Endometrium (tissue), 2 donors: ENCODE results near the gene FAM174B.

Experiments
- FAIRE-seq: peaks from 2 replicates; lab custom pipeline; 2012; peaks lifted over from hg19 to GRCh38; lab: Jason Lieb, UNC
- donor health status: control.
- donor health status: control.

FAM174B gene

DNA sequence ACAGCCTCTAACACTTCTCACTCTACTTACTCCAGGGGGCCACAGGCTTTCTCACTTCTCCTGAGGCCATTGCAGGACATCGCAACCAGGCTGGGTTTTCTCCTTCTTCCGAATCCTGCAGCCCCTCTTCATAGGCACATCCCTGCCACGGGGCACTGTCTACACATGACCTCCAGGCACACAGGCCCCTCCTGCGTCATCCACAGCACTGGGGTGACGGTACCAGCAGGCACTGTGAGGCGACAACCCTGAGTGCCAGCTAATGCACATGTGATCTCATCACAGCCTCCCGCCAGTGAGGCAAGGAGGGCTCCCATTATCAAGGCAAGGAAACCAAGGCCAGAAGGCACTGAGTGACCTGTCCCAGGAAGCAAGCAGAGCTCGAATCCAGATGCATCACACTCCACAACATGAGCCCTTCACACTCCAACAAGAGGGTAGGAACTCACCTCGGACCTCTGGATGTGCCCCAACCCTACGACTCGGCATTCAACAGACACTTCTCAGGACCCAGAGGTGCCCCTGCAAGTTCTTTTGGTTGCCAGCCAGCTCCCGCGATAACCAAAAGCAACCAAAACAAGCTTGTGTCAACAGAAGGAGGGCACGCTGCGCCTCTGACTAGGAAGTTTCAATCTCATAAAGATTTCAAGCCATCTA lies 16.7 kb downstream of the FAM174B start:
- FAIRE-seq: no peak

DNA sequence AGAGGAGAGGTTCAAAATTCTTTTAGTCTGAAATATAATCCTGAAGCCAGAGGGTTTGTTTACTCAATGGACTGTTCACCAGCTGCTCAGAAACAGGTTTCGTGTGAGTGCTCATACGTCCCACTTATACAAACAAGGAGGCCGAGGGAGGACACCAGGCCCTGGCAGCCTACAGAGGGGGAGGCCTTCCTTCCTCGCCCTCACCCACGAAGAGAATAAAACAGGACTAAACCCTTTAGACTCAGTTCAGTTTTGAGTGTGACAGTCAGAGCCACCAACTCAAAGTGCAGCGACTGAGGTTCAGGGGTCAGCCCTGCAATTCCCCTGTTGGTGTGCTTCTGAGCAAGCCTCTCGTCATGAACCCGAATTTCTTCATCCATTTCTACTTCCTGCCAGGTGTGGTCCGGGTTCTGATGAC lies 17.3 kb downstream of the FAM174B start:
- no peak for FAIRE-seq

DNA sequence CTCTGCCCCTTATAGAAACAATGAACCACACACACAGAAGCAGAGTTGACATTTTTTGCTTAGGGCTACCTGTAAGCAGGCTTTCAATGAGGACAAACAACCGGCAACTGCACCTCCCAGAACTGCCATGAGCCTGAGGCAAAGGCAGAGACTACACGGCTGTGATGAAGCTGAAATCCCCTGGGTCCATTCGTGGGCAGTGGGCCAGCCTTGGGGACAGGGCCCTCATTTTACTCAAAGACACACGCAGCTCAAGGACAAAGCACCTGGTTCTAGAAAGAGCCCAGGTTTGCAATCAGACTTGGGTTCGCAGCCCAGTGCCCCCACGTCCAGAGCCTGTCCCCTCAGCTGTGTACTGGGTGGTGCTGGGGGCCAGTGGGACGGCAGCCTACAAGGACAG lies 17.9 kb downstream of the FAM174B start:
- no peak for FAIRE-seq

DNA sequence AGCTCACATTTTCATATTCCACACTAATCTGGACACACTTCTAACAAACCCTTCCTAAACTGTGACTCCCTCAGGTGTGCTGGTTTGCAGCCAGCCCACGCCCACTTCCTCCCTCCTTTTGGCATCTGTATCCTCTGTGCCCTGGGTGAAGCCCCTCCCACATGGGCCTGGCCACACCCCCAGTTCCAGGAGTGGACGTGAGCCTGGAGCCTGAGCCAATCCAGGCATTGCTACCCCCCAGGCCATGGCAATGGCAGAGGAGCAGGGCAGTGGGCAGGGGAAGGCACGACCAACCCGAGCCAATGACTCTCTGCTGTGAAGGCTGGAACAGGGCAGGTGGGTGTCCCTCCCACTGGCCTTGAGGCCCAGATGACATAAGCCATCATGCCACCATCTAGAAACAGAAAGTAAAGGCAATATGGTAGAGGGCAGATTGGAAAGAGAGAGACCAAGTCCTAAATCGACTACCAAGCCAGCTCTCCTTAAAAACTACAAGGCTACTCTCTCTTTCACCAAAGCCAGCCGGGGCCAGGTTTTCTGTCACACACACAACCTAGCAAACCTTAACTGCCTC lies 18.6 kb downstream of the FAM174B start:
- no peak for FAIRE-seq

DNA sequence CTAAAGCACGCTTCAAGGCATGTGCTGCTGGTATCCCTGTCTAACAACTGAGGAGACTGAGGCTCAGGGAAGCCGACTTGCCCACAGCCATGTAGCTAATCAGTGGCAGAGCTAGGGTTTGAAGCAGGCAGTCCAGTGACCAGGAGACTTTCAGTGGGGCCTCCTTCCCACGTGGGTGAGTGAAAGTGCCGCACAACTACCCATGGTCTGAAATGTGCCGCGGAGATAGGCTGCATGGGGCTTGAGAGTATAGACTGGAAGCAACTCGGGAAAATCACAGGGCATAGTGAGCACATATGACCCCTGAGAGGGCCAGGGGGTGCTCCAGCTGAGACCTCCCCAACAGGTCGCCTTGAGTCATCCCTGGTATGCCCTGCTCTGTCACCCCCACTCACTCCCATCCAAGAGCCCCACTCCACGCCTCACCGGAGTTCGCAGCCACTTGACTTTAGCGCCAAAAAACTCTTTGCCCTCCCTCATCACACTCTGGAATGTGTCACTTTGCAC lies 19.1 kb downstream of the FAM174B start:
- no peak for FAIRE-seq

DNA sequence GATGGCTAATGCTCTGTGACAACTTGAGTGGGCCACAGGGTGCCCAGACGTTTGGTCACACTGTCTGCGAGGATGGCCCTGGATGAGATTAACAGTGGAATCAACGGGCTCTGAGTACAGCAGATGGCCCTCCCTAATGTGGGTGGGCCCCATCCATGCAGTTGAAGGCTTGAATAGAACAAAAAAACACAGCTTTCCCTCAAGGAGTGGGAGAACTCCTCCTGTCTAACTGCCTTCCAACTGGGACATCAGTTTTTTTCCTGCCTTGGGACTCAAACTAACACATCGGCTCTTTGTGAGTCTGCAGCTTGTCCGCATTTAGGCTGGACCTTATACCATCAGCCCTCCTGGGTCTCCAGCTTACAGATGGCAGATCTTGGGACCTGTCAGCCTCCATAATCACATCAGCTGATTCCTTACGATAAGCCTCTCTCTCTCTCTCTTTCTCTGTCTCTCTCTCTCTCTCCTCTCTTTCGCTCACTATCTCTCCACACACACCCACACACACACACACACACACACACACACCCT lies 20.8 kb downstream of the FAM174B start:
- no peak for FAIRE-seq

DNA sequence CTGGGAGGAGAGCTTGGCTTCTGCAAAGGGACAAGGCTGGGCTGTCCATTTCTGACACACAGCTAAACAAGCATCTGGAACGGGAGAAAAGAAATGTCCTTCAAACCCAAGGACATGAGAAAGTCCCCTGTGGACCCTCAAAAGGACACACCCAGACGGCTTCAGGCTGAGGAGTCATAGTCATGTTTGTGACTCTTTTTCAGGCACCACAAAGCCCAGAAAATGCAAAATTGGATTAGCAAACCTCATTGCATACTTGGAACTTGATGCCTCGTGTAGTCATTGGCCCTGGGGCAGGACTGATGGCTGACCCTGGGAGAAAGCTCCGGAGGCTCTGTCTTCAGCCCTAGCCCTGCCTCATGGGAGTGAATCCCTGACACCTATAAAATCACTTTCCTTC lies 21.5 kb downstream of the FAM174B start:
- no peak for FAIRE-seq

DNA sequence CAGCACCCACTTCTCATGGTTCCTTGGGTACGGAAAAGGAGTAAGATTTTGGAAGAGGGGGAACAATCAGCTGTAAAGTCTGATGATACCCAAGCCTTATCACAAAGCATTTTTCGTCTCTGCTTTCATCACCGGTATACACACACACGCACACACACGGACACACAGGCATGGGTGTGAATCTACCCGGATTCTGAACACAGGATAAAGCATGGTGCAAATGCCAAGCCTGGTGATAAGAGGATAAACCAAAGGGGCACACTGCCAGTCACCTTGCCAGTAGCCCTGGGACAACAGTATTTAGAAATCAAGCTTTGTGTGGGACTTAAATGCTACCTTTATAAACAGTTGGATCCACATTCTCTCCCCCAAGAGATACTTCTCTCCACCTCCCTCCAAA lies 22.2 kb downstream of the FAM174B start:
- no peak for FAIRE-seq

DNA sequence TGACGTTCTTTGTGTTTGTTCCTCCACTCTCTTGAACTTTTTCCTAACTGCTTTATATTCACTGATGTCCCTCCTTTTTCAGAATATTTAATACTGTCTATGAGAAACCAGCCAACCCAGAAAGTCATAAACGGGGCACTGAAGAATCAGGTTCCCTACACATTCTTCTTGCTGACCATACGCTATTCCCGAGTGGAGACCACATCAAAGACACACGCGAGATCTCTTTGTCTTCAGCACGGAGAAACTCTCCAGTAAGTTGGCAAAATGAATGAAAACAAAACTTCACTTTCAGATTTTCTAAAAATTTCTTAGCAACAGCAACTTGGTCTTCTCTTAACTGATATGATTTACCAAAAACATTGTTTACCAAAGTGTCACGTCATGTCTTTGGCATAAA lies 22.6 kb downstream of the FAM174B start:
- FAIRE-seq: no peak

DNA sequence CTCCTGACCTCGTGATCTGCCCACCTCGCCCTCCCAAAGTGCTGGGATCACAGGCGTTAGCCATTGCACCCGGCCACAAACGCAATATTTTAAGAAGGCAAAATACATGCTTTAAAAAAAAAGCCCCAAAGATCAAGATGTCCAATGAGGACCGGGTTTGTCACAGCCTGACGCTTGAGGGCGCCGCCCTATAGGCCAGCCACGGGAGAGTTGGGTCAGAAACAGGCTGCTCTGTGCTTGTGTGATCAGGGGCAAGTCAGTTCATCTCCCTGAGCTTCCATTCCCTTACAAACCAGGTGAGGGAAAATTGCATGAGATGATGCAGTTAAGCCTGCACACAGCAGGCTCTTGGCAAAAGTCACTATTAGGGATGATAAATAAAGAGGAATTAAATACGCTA lies 23.9 kb downstream of the FAM174B start:
- no peak for FAIRE-seq

DNA sequence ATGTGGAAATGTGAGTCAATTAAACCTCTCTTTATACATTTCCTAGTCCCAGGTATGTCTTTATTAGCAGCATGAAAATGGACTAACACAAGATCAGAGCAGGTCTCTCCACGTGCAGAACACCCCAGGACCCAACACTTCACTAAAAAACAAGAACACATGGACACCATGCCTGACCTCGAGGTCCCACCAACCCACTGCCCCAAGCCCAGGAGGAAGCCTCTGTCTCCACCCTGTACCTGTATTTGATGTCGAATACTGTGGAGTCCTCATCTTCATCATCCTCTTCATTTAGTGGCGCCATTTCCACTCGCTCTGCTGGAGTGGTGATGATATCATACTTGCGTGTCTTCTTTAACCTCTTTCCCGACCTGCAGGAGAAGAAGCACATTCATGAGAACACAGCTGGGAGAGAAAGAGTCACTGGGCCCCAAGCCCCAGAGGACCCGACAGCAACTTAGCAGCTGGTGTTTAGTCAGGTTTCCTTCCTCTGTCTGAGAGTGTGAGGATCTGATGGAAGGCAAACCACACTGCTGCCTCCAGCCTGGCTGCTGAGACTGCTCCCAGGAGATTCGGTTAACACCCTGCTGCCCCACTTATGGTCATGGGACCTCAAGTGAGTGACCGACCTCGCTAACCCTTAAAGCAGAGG lies 25.5 kb downstream of the FAM174B start:
- no peak for FAIRE-seq

DNA sequence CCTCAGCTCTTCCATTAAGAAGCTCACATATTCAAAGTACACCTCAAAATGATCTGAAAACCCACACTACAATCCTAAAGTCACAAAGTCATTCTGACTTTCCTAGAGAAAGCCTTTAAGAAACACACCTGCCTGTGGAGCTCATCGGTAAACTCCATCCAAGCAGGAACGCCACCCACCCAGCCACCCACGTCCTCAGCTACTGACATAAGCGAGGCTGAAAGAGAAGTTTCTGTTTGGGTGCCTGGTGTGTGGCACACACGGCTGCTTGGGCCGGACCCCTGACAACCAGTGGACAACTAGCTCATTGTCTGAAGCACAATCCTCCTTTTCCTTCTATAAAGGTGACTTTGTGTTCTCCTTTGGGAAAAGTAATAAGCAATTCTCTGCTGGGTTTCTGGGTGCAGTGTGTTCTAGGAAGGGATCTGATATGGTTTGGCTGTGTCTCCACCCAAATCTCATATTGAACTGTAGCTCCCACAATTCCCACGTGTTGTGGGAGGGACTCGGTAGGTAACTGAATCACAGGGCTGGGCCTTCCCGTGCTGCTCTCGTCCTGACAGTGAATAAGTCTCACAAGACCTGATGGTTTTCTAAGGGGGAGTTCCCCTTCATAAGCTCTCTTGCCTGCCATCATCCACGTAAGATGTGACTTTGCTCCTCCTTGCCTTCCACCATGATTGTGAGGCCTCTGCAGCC lies 26.1 kb downstream of the FAM174B start:
- FAIRE-seq: no peak

DNA sequence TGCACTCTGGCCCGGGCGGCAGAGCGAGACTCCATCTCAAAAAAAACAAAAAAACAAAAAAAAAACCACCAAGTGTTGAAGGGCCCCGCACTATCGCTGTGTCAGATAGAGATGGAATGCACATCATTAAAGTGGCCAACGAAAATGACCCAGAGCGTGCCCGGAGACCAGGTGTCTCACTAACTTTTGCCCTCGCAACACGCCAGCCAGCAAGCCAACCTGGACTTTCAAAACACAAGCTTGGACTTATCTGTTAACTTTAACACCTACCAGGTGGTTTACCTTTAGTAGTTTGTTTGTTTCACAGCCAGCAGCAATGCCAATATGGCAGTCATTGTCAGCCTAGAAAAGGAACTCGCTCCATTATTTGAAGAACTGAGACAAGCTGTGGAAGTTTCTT lies 28.6 kb downstream of the FAM174B start:
- FAIRE-seq: no peak

DNA sequence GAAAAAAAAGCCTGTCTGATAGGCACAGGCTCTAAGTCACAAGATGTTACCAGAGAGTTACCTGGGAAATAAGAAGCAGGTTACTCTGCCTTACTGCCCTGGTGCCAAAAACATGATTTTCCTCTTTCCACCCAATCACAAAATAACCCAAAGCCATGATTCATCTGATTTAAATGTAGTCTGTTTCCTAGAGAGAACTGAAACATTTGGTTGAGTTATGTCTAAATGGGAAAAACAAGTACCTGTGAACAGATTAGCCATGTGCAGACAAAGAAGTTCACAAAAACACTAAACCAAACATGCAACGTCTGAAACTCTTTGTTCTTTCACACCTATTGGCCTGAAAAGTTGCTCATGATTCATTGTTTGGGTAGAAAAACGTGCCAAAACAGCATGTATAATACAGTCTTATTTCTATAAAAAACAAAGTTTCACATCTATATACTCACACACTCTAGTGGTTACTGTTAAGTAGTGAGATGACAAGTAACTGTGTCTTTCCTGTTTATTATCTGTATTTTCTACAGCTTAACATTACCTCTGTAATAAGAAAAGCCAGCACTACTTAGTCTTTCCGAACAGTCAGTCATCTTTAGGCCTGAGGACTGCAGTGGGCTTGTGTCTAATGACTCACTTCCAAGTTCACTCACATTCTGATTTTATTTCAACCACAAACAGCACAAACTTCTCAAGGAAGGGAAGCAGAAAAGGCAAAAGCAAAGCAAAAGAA lies 30.2 kb downstream of the FAM174B start:
- no peak for FAIRE-seq

DNA sequence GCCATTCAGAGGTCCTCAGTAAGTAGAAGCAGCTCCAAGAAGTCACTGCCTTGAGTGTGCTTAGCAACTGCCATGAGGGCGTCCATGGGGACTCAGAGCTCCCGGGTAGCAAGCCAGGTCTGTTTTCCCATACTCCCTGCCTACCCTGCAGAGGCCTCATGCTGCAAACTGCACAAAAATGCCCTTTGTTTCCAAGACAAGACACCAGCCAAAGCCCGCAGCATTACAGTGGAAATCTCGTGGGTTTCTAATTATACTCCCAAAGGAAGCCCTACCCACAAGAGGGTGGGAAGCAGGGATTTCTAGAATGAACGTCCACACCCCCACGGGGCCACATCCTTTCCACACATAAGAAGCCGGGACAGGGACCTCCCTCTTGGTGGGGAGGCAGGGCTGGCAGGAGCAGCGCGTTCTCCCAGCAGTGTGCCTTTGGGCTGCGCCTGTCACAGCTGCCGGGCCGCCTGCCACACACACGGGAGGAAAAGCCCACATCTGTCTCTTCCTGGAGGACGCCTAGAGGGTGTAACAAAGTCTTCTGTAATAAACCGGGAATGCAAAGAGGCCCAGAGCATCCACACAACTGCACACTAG lies 31.1 kb downstream of the FAM174B start:
- FAIRE-seq: no peak

DNA sequence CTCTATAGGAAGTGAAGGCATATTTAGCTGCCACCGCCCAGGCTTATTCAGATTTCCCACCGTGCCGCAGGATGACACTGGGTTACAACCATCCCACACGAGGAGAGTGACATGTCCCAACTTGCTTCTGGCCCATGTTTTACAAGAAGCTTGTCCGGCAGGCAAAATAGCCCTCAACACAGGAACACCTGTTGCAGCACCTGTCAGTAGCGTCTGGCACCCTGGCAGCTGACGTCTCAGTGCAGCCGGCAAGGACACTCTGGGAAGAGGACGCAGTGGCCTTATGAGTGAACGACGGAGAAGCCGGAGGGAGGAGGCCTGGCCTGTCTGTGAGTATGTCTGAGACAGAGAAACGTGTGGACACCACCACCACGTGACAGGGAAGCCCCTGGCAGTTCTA lies 32.1 kb downstream of the FAM174B start:
- no peak for FAIRE-seq

DNA sequence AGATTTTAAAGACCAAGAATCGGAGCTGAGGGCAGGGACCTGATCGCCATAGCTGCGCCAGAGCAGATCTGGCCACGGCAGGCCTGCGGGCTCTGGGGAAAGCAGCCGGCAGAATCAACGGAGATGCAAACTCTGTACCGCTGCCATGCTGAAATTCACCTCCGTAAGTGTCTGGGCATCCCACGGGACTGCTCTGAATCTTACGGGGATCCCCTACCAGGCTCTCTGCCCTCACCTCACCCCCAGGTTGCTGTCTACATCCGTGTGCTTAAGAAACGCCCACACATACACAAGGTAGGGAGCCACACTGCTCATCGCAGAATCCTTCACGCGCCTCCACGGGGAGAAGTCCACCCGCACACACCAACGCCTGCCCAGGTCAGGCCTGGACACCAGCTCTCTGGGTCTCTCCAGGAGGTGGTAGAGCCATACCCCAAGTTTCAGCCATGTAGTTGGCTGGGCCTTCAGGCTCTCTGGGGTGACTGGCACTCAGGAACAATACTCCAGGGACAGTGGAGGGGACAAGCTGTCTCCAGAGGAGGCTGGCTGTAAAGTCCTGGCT lies 33.5 kb downstream of the FAM174B start:
- no peak for FAIRE-seq

DNA sequence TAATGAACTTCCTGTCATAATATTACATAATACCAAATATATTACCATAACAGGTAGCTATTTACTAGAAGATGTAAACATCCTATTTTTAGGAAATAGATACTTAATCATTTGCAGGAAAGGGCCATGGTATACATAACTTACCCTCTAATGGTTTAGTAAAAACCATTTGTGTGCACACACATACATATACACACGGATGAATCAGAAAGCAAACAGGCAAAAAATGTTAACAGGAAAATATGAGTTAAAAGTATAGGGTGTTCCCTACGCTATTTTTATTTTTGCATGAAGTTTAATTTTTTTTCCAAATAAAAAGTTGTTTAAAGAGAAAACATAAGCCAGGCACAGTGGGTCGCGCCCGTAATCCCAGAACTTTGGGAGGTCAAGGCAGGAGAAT lies 34.6 kb downstream of the FAM174B start:
- FAIRE-seq: no peak

DNA sequence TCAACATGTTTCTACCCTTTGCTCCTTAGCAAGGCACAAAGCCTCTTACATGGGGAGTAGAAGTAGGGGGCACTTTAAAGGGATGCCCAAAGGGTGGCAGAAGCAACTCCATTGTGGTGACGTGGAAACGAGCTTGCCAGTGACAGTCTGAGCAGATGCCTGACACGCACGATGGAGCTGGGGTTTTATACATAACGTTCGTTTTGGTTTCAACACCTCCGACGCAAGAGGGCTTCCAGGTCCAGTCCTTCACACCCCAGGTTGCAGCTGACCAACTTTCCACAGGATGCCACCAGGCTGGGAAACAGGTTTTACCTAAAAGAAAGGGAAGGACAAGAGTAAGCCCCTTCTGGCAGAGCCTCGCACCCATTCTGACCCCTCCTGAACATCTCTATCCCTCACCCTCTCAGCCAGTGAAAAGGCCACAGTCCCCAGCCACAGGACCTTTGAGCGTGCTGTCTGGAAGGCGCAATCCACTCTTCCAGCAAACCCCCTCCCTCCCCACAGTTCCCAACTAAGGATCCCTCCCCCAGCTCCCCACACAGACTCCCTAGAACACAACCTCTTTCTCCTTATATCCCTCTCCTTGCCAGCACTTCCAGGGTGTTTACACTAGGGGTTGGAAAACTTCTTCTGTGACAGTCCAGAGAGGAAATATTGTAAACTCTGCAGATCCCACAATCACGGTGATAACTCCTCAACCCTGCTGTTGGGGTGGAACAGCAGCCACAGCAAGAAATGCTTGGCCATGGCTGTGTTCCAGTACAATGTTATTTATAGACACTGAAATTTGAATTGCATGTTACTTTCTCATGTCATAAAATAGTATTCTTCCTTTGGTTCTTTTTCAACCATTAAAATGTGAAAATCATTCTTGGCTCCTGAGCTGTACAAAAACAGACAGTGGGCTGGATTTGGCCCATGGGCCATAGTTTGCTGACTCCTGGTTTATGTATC lies 36.2 kb downstream of the FAM174B start:
- peak; percentile 23 for FAIRE-seq
